Heart right ventricle (tissue), 16 donors: ENCODE data around the gene PARP2. TPM values are rescaled to one million over a fixed set of nuclear protein-coding genes. Genes with fewer than 3 reads are reported as not detected.

ENCODE experiments used
- ATAC-seq, 8 donors: fragments of 200-7000 bp; cut with Tn5 transposase; one replicate each; pipeline ENCODE4 v1.9.1; 2020; ENCODE audit warnings: mild to moderate bottlenecking in 8 of 8, moderate library complexity in 8 of 8, moderate number of reproducible peaks in 1 of 8
- DNase-seq, 2 donors: peaks; one replicate each; pipeline ENCODE4 v3.0.0-alpha.2; 2020
- H3K27ac ChIP-seq, 10 donors: fragments of 200-600 bp; sonication (generic) in 2 of 10; one replicate each; pipeline versions ENCODE4 v1.5.0 to v1.8.0; 2020 to 2022; ENCODE audit warnings: mild to moderate bottlenecking in 3 of 10
- H3K27me3 ChIP-seq, 7 donors: fragments of 200-600 bp; one replicate each; pipeline ENCODE4 v1.8.0; 2021 to 2022; ENCODE audit warnings: mild to moderate bottlenecking in 2 of 7
- H3K36me3 ChIP-seq, 9 donors: fragments of 200-600 bp; sonication (generic) in 1 of 9; one replicate each; pipeline versions ENCODE4 v1.5.0 to v1.8.0; 2020 to 2022; ENCODE audit warnings: mild to moderate bottlenecking in 2 of 9
- H3K4me1 ChIP-seq, 9 donors: fragments of 200-600 bp; sonication (generic) in 1 of 9; one replicate each; pipeline versions ENCODE4 v1.5.0 to v1.8.0; 2020 to 2022; ENCODE audit warnings: mild to moderate bottlenecking in 4 of 9
- H3K4me3 ChIP-seq, 10 donors: fragments of 200-600 bp; sonication (generic) in 2 of 10; one replicate each; pipeline versions ENCODE4 v1.5.0 to v1.8.0; 2020 to 2022; ENCODE audit warnings: mild to moderate bottlenecking in 7 of 10, moderate library complexity in 2 of 10
- H3K9me3 ChIP-seq, 11 donors: fragments of 200-600 bp in 10 of 11; sonication (generic) in 2 of 11; one replicate each; pipeline versions ENCODE4 v1.5.0 to v1.8.0; 2013 to 2022; ENCODE audit warnings: mild to moderate bottlenecking in 2 of 11, control low read depth in 1 of 11, moderate library complexity in 1 of 11
- WGBS, 2 donors: extraction: QIAGEN DNeasy Blood & Tissue Kit; methylation state at CpG; one replicate each; pipeline ENCODE4 v1.1.7; 2013; ENCODE audit warnings: inconsistent platforms in 1 of 2; 5-methylcytosine and 5-hydroxymethylcytosine counted together
- intact Hi-C, 10 donors: fragments of 100-400 bp; cut with DNase I; formaldehyde crosslinking; loops; one replicate each; pipeline versions ENCODE4 v1.11.1 to v1.14.2; 2022
- polyA plus RNA-seq, 2 donors: library from polyadenylated mRNA; stranded (reverse); fragments of 200-250 nt; gene quantifications; one replicate each; pipeline ENCODE4 v1.2.3, GENCODE V29; 2013
- total RNA-seq, 10 donors: library from RNA; stranded (reverse); fragmentation: NEBNext Ultra II Directional in 3 of 10; extraction: Animal tissue kit (Norgen Biotek cat#: 25700) in 3 of 10; gene quantifications; one replicate each; pipeline versions ENCODE4 v1.2.1 to v1.2.4, GENCODE V29; 2021 to 2023
- TF ChIP-seq, protein P1 (sequence below), 9 donors: fragments of 200-600 bp; sonication (generic) in 2 of 9; IDR thresholded peaks; one replicate each; pipeline versions ENCODE4 v1.5.0 to v1.8.0; 2021 to 2022; ENCODE audit warnings: antibody characterized with exemption in 9 of 9, mild to moderate bottlenecking in 5 of 9, moderate library complexity in 1 of 9
- donor health status: Arrhythmogenic right ventricular cardiomyopathy.
- donor health status: ischemic (EF 13 %, LVEDD 7.1; RV severe dilation, severe dysfunction).
- donor health status: healthy with polysubstance abuse.
- donor health status: DM: no; HTN: yes; CAD: no.
- donor health status: DM: no; HTN: no; CAD: no.
- donor health status: ischemic (EF 25% LVEDD 6.9; RV normal size, moderate dysfunction).
- donor health status: ischemic (EF 25% LVEDD 5.7; RV mildly dilated, moderate dysfunction).
- donor health status: healthy.
- donor health status: DM: yes; HTN: yes; CAD: no.
- donor health status: Ischemic cardiomyopathy.
- donor health status: ischemic (EF 35%, LVEDD 5.7; RV mildly dilated, moderate dysfunction).
- donor health status: nonischemic (EF 11% LVEDD 7.7; RV severe dilation, severe dysfunction).
- donor health status: DM: yes; HTN: yes; CAD: no.
- donor health status: PGD.
- donor health status: ischemic (EF 29% LVEDD 5.4; RV normal size, mild dysfunction).
- donor health status: nonischemic (EF 23%, LVEDD 6.1; RV moderate dilation, normal function).

The PARP2 gene
- total and polyA plus RNA-seq, 12 donors: 13.5 to 19.5 (median 16.0) TPM

DNA sequence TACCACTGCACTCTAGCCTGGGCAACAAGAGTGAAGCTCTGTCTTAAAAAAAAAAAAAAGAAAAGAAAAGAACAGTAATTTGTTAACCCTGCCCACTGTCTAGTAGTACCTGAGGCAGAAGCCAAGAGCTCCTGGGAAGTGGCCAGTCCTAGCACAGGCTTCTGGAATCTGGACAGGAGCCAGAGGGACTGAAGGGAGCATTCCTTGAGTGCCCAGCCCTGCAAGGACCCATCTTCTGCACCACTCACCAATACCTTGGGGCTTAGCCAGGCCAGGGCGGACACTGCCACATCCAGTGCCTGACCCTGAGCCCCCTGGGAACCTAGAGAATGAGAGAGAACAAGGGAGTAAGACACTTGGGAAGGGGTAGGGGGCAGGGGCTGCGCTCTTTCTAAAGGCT lies 33.7 kb downstream of the PARP2 start:
- H3K9me3 ChIP-seq: no peaks in the 10 kb centered on the region
- H3K4me1 ChIP-seq: no peaks in the 10 kb centered on the region
- H3K36me3 ChIP-seq: peaks cover 8 to 100% (median 94%) of the 10 kb centered on the region in 9 donors
- no peak overlapping the region for H3K27ac ChIP-seq
- no peak overlapping the region for H3K4me3 ChIP-seq
- TF ChIP-seq, protein P1, sequence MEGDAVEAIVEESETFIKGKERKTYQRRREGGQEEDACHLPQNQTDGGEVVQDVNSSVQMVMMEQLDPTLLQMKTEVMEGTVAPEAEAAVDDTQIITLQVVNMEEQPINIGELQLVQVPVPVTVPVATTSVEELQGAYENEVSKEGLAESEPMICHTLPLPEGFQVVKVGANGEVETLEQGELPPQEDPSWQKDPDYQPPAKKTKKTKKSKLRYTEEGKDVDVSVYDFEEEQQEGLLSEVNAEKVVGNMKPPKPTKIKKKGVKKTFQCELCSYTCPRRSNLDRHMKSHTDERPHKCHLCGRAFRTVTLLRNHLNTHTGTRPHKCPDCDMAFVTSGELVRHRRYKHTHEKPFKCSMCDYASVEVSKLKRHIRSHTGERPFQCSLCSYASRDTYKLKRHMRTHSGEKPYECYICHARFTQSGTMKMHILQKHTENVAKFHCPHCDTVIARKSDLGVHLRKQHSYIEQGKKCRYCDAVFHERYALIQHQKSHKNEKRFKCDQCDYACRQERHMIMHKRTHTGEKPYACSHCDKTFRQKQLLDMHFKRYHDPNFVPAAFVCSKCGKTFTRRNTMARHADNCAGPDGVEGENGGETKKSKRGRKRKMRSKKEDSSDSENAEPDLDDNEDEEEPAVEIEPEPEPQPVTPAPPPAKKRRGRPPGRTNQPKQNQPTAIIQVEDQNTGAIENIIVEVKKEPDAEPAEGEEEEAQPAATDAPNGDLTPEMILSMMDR (IDR thresholded peaks at IDR 0.05): no peak
- no peak for ATAC-seq
- 97% methylated on average over 2 of the region's 2 CpGs for WGBS, 2 donors
- no peak for DNase-seq
- no peaks in the 10 kb centered on the region for H3K27me3 ChIP-seq
- intact Hi-C loops: no loop called here

DNA sequence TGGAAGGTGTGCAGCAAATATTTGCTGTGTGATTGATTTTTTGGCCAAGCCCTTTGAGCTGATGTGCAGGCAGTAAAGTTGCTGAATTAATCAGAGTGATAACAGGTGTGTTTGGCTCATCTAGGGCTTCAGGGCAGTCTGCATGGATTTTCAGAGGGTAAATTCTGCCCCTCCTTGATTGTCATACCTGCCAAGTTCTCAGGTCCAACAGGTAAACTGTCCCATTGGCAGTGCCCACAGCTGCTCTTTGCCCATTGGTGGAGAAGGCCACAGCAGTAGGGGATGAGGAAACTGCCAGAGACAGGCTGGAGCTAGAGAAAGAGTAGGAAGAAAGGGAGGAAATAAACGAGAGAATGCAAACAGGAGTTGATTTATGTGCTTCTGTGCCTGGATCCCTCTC lies 36.3 kb downstream of the PARP2 start:
- TF ChIP-seq, protein P1 (IDR thresholded peaks at IDR 0.05): no peak
- DNase-seq: no peak
- peaks cover 5 to 100% (median 94%) of the 10 kb centered on the region in 9 donors for H3K36me3 ChIP-seq
- ATAC-seq: no peak
- no peaks in the 10 kb centered on the region for H3K9me3 ChIP-seq
- intact Hi-C loops: no loop called here
- H3K4me3 ChIP-seq: no peak overlapping the region
- no peak overlapping the region for H3K27ac ChIP-seq
- no peaks in the 10 kb centered on the region for H3K4me1 ChIP-seq
- WGBS, 2 donors: 78 to 86% methylated on average over 1 of the region's 1 CpG
- H3K27me3 ChIP-seq: no peaks in the 10 kb centered on the region

DNA sequence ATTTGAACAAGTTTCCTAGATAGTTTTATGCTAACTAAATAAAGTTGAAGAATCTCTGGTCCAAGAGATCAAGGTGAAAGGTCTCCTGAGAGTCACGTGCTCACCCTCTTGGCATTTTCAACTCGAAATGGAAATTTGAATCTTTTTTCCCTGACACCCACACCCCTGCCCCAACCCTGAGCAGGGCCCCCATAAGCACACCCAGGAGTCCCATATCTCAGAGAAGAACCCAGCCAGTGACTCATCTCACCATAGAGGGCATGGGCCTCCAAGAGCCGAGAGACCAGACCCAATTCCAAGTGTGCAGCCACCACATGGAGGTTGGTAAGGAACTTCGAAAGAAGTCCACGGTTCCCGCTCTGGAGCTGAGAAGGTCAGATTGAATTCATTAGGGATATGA lies 37.2 kb downstream of the PARP2 start:
- intact Hi-C loops: no loop called here
- H3K27ac ChIP-seq: no peak overlapping the region
- ATAC-seq: no peak
- no peaks in the 10 kb centered on the region for H3K4me1 ChIP-seq
- no peaks in the 10 kb centered on the region for H3K9me3 ChIP-seq
- no peak overlapping the region for H3K4me3 ChIP-seq
- 95 to 97% methylated on average over 6 of the region's 6 CpGs for WGBS, 2 donors
- TF ChIP-seq, protein P1 (IDR thresholded peaks at IDR 0.05): no peak
- no peak for DNase-seq
- no peaks in the 10 kb centered on the region for H3K27me3 ChIP-seq
- H3K36me3 ChIP-seq: peaks cover 5 to 100% (median 94%) of the 10 kb centered on the region in 9 donors

DNA sequence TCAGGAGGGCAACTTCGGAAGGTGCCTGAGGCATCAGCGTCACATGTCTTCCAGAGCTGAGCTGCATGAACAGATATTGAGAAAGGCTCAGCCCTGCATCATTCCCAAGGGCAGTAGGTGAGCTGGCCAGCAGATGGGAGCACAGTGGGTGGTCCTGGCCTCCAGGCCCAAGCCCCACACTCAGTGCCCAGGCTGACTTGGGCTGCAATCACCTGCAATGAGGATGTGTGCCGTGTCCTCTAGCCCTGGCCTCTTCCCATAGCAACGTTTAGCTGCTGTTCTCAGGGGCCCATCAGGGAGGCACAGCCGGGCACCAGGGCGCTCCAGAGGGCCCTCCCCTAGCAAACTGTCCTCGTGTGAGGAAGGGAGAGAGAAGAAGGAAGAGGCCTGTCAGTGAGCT lies 37.9 kb downstream of the PARP2 start:
- H3K27ac ChIP-seq: no peak overlapping the region
- H3K27me3 ChIP-seq: no peaks in the 10 kb centered on the region
- DNase-seq: no peak
- TF ChIP-seq, protein P1 (IDR thresholded peaks at IDR 0.05): no peak
- H3K36me3 ChIP-seq: peaks cover 3 to 100% (median 94%) of the 10 kb centered on the region in 9 donors
- 88 to 92% methylated on average over 7 of the region's 7 CpGs for WGBS, 2 donors
- intact Hi-C loops: no loop called here
- no peaks in the 10 kb centered on the region for H3K9me3 ChIP-seq
- no peaks in the 10 kb centered on the region for H3K4me1 ChIP-seq
- no peak overlapping the region for H3K4me3 ChIP-seq
- ATAC-seq: no peak
